D721Med (cell line): ENCODE measurements around the gene TDRD7.

Experiments
- DNase-seq: peaks from one replicate; pipeline ENCODE4 v3.0.0; 2011; ENCODE audit warnings: low spot score; ENCODE audit not compliant: insufficient read length
- FAIRE-seq: peaks from 2 replicates; lab custom pipeline; 2011; peaks lifted over from hg19 to GRCh38; lab: Jason Lieb, UNC
- TF ChIP-seq, protein P1 (sequence below): IDR thresholded peaks from 2 replicates; pipeline ENCODE4 v1.5.1; 2012; ENCODE audit warnings: mild to moderate bottlenecking, control low read depth; ENCODE audit not compliant: insufficient read depth; ENCODE audit errors: missing control alignments

Gene TDRD7

GRCh38 chr9:97397220-97397619, 14.7 kb upstream of the TDRD7 start:
- TF ChIP-seq, protein P1, sequence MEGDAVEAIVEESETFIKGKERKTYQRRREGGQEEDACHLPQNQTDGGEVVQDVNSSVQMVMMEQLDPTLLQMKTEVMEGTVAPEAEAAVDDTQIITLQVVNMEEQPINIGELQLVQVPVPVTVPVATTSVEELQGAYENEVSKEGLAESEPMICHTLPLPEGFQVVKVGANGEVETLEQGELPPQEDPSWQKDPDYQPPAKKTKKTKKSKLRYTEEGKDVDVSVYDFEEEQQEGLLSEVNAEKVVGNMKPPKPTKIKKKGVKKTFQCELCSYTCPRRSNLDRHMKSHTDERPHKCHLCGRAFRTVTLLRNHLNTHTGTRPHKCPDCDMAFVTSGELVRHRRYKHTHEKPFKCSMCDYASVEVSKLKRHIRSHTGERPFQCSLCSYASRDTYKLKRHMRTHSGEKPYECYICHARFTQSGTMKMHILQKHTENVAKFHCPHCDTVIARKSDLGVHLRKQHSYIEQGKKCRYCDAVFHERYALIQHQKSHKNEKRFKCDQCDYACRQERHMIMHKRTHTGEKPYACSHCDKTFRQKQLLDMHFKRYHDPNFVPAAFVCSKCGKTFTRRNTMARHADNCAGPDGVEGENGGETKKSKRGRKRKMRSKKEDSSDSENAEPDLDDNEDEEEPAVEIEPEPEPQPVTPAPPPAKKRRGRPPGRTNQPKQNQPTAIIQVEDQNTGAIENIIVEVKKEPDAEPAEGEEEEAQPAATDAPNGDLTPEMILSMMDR: no peak
- DNase-seq (no peak), FAIRE-seq (no peak)

GRCh38 chr9:97398999-97399758, 12.7 kb upstream of the TDRD7 start:
- no peak for FAIRE-seq

GRCh38 chr9:97403746-97404316, 8.1 kb upstream of the TDRD7 start:
- no peak for DNase-seq
- peak; percentile 6 for FAIRE-seq
- TF ChIP-seq, protein P1: no peak

More at GRCh38 chr9:97398999-97399758, 12.7 kb upstream of the TDRD7 start:
- peak; percentile 53 for DNase-seq
- TF ChIP-seq, protein P1: peak; percentile 56

DNA sequence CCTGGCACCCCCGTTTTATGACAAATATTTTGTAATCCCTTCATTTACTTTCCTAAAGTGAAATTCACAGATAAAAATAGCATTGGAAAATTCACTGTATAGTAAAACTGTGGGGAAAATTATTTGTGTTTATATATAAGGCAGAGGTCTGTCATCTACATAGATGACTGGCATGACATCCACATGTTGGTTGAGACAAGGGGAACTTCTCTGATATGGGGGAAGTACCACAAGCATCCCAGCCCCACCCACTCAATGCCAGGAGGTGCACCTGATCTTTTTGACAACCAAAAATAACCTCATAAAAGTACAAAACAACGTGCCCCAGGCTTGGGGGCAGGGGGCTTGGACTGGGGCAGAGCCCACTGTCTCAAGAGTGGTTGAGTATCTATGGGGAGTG, 6.3 kb upstream of the TDRD7 start:
- TF ChIP-seq, protein P1: no peak
- DNase-seq: no peak
- FAIRE-seq: no peak

DNA sequence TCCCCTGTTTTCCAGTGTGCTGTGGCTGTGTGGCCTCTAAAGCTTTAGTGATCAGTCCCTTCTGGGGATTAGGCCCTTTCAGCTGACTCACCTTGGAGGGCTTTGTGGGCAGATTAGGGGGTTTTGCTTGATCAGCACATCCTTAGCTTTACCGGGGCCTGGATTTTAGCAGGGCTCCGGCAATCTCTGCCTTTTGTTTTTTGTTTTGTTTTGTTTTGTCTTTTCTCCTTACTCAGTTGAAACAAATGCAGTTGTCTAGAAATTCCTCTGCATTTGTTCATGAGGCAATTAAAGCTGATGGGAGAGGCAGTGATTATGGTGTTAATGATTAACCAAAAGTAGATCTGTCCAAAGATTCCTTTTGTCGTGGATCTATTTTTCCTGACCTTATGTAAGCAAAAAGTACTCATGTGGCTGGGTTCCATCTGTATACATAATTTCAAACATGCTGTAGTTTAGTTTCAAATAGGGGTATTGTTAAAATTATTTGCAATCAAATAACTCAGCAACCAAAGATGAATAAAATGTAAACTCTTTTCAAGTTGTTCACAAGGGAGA, 5.2 kb upstream of the TDRD7 start:
- peak; percentile 92 for FAIRE-seq
- no peak for DNase-seq
- TF ChIP-seq, protein P1: no peak

GRCh38 chr9:97408562-97408961, 3.3 kb upstream of the TDRD7 start:
- FAIRE-seq (no peak), DNase-seq (no peak)
- TF ChIP-seq, protein P1: no peak

DNA sequence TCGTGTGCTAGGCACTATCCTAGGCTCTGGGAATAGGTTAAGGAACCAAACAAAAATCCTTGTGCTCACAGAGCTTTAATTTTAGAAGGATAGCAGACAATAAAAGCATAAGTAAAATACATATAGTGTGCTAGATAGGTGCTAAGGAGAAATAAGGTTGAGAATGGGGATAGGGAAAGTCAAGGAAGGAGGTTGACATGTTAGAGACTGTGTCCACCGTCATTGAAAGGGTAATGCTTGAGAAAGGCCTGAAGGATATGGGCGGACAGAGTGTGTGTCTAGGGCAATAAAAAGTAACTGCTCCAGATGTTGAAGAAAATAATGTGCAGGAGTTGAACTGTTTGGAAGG, 482 bp upstream of the TDRD7 start:
- TF ChIP-seq, protein P1: no peak
- DNase-seq (no peak), FAIRE-seq (no peak)
